ENCODE data around the gene FNDC3B.

The FNDC3B gene

GRCh38 chr3:172333692-172334457 is 294.5 kb downstream of the FNDC3B start:
- no peak for DNase-seq (ENCODE audit: low read depth)

- no peak for DNase-seq (ENCODE audit: low read depth)
These were observed 295.4 kb downstream of the FNDC3B start for GRCh38 chr3:172334671-172335207.

GRCh38 chr3:172339892-172340291 is 300.5 kb downstream of the FNDC3B start:
- no peak for DNase-seq (ENCODE audit: low read depth)

GRCh38 chr3:172340583-172340982 is 301.2 kb downstream of the FNDC3B start:
- no peak for DNase-seq (ENCODE audit: low read depth)

- DNase-seq (ENCODE audit: low read depth): no peak
These were observed 302.2 kb downstream of the FNDC3B start for GRCh38 chr3:172341482-172342059.

- DNase-seq (ENCODE audit: low read depth): no peak
These were observed 302.8 kb downstream of the FNDC3B start for GRCh38 chr3:172342097-172342659.

GRCh38 chr3:172343117-172343516 is 303.7 kb downstream of the FNDC3B start:
- no peak for DNase-seq (ENCODE audit: low read depth)

- no peak for DNase-seq (ENCODE audit: low read depth)
These were observed 304.6 kb downstream of the FNDC3B start for GRCh38 chr3:172343979-172344378.

GRCh38 chr3:172346161-172346560 is 306.8 kb downstream of the FNDC3B start:
- DNase-seq (ENCODE audit: low read depth): no peak

- no peak for DNase-seq (ENCODE audit: low read depth)
These were observed 308.7 kb downstream of the FNDC3B start for GRCh38 chr3:172347895-172348679.

GRCh38 chr3:172351895-172352466 is 312.6 kb downstream of the FNDC3B start:
- no peak for DNase-seq (ENCODE audit: low read depth)

- DNase-seq (ENCODE audit: low read depth): no peak
These were observed 313.4 kb downstream of the FNDC3B start for GRCh38 chr3:172352786-172353185.

GRCh38 chr3:172354931-172355499 is 315.6 kb downstream of the FNDC3B start:
- no peak for DNase-seq (ENCODE audit: low read depth)

- DNase-seq (ENCODE audit: low read depth): peak; percentile 84
These were observed 316.5 kb downstream of the FNDC3B start for GRCh38 chr3:172355836-172356235.

- DNase-seq (ENCODE audit: low read depth): no peak
These were observed 317.0 kb downstream of the FNDC3B start for GRCh38 chr3:172356427-172356826.

GRCh38 chr3:172357850-172358754 is 318.7 kb downstream of the FNDC3B start:
- DNase-seq (ENCODE audit: low read depth): no peak

- no peak for DNase-seq (ENCODE audit: low read depth)
These were observed 319.9 kb downstream of the FNDC3B start for GRCh38 chr3:172359231-172359630.

GRCh38 chr3:172359996-172360395 is 320.6 kb downstream of the FNDC3B start:
- DNase-seq (ENCODE audit: low read depth): no peak

GRCh38 chr3:172362583-172362982 is 323.2 kb downstream of the FNDC3B start:
- DNase-seq (ENCODE audit: low read depth): no peak

GRCh38 chr3:172364374-172365027 is 325.1 kb downstream of the FNDC3B start:
- DNase-seq (ENCODE audit: low read depth): no peak

Data from non-pigmented ciliary epithelial cell (primary cell).